Uterus (tissue), 4 donors: ENCODE measurements around the gene SNX15. TPM values are rescaled to one million over a fixed set of nuclear protein-coding genes. Genes with fewer than 3 reads are reported as not detected.
"Not testable (repeated sequence)": the region's sequence is repeated elsewhere in the genome, so short reads cannot be mapped to it uniquely, and the experiment has no call there.

Experiments used
- DNase-seq, 2 donors: peaks; one replicate each; pipeline ENCODE4 v3.0.0-alpha.2; 2019 to 2020
- H3K27ac ChIP-seq, 2 donors: fragments of 200-600 bp; sonication (generic); 1 replicate in 1 of 2; 2 replicates in 1 of 2; pipeline ENCODE4 v1.5.1; 2016 to 2018
- H3K27me3 ChIP-seq, 2 donors: fragments of 200-600 bp; sonication (generic); one replicate each; pipeline ENCODE4 v1.5.1; 2018 to 2019; ENCODE audit warnings: control low read depth in 1 of 2
- H3K36me3 ChIP-seq, 2 donors: fragments of 200-600 bp; sonication (generic); one replicate each; pipeline ENCODE4 v1.5.1; 2019; ENCODE audit warnings: control low read depth in 1 of 2
- H3K4me1 ChIP-seq, 2 donors: fragments of 200-600 bp; sonication (generic); one replicate each; pipeline ENCODE4 v1.5.1; 2018 to 2019; ENCODE audit warnings: control low read depth in 1 of 2
- H3K4me3 ChIP-seq, 2 donors: fragments of 200-600 bp; sonication (generic); 1 replicate in 1 of 2; 2 replicates in 1 of 2; pipeline ENCODE4 v1.5.1; 2018 to 2019; ENCODE audit warnings: mild to moderate bottlenecking in 1 of 2
- H3K9me3 ChIP-seq, 2 donors: fragments of 200-600 bp; sonication (generic); one replicate each; pipeline ENCODE4 v1.5.1; 2019; ENCODE audit warnings: control low read depth in 1 of 2
- POLR2A ChIP-seq, 2 donors: fragments of 450-650 bp; IDR thresholded peaks; one replicate each; pipeline ENCODE4 v1.6.1; 2016; ENCODE audit warnings: antibody characterized with exemption in 2 of 2, mild to moderate bottlenecking in 1 of 2, moderate library complexity in 1 of 2
- intact Hi-C: fragments of 100-400 bp; cut with DNase I; formaldehyde crosslinking; loops from one replicate; pipeline ENCODE4 v1.15.1; 2023; ENCODE audit warnings: low total_unique reads
- total RNA-seq, 4 donors: library from RNA; depleted of rRNA in 3 of 4; stranded (reverse); fragments of >200 nt in 3 of 4; gene quantifications; one replicate each; pipeline versions ENCODE4 v1.1.0 to v1.2.4, GENCODE V29; 2014 to 2023
- TF ChIP-seq, protein P1 (sequence below), 4 experiments: fragments of 200-600 bp in 2 of 4; fragments of 450-650 bp in 2 of 4; sonication (generic) in 2 of 4; IDR thresholded peaks; one replicate each; pipeline ENCODE4 v1.5.1; 2016 to 2019; ENCODE audit warnings: antibody characterized with exemption in 4 of 4, mild to moderate bottlenecking in 2 of 4, moderate library complexity in 1 of 4
- donor health status: DM: yes; HTN: yes; CAD: no.

Gene SNX15
- total RNA-seq, 4 donors from 2014 or later = 13.1 to 27.6 (median 20.6) TPM

DNA sequence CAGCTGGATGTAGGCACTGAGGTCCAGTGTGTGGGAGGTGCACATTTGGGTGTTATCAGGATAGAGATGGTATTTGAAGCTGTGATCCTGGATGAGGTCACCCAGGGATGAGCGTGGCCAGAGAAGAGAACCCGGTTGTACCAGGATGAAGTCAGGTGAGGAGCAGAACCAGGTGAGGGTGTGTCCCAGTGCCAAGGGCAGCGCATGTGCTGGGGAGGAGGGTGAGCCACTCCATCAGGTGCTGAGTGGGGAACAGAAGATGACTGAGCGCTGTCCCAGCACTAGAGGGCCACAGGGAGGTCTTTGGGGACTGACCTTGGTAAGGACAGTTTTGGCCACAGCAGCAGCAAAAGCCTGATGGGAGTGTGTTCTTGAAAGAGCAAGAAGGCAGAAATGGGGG lies 10.5 kb upstream of the SNX15 start:
- H3K27me3 ChIP-seq = no peaks in the 10 kb centered on the region
- no peak for DNase-seq
- intact Hi-C loops = no loop called here
- no peaks in the 10 kb centered on the region for H3K36me3 ChIP-seq
- no peak overlapping the region for H3K4me3 ChIP-seq
- H3K9me3 ChIP-seq = no peaks in the 10 kb centered on the region
- H3K27ac ChIP-seq = no peak overlapping the region
- TF ChIP-seq, protein P1, sequence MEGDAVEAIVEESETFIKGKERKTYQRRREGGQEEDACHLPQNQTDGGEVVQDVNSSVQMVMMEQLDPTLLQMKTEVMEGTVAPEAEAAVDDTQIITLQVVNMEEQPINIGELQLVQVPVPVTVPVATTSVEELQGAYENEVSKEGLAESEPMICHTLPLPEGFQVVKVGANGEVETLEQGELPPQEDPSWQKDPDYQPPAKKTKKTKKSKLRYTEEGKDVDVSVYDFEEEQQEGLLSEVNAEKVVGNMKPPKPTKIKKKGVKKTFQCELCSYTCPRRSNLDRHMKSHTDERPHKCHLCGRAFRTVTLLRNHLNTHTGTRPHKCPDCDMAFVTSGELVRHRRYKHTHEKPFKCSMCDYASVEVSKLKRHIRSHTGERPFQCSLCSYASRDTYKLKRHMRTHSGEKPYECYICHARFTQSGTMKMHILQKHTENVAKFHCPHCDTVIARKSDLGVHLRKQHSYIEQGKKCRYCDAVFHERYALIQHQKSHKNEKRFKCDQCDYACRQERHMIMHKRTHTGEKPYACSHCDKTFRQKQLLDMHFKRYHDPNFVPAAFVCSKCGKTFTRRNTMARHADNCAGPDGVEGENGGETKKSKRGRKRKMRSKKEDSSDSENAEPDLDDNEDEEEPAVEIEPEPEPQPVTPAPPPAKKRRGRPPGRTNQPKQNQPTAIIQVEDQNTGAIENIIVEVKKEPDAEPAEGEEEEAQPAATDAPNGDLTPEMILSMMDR (IDR thresholded peaks at IDR 0.05) = no peak
- no peak for TF ChIP-seq POLR2A (IDR thresholded peaks at IDR 0.05)
- peaks cover 0 to 7% of the 10 kb centered on the region in 2 donors for H3K4me1 ChIP-seq

DNA sequence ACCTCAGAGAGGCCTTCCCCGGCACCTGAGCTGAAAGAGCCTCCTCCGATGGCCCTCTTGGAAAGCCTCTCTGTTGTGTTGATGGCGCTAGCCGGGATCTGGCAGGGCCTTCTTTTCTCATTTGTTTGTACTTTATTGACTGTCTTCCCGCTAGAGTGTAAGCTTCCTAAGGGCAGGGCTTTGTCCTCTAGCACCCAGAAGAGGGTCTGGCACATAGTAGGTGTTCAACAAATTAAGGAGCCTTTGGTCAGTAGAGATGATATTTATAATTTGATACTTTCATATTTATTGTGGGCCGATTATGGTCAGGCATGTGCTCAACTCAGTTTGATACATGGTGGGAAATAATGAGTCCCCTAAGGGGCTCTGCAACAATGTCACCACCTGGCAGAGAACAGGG lies 9.3 kb upstream of the SNX15 start:
- H3K36me3 ChIP-seq = no peaks in the 10 kb centered on the region
- H3K4me1 ChIP-seq = peaks cover 0 to 7% of the 10 kb centered on the region in 2 donors
- TF ChIP-seq POLR2A (IDR thresholded peaks at IDR 0.05) = no peak
- TF ChIP-seq, protein P1 (IDR thresholded peaks at IDR 0.05) = no peak
- no peak for DNase-seq
- no peaks in the 10 kb centered on the region for H3K27me3 ChIP-seq
- no peaks in the 10 kb centered on the region for H3K9me3 ChIP-seq
- H3K27ac ChIP-seq = no peak overlapping the region
- intact Hi-C loops = no loop called here
- H3K4me3 ChIP-seq = no peak overlapping the region

DNA sequence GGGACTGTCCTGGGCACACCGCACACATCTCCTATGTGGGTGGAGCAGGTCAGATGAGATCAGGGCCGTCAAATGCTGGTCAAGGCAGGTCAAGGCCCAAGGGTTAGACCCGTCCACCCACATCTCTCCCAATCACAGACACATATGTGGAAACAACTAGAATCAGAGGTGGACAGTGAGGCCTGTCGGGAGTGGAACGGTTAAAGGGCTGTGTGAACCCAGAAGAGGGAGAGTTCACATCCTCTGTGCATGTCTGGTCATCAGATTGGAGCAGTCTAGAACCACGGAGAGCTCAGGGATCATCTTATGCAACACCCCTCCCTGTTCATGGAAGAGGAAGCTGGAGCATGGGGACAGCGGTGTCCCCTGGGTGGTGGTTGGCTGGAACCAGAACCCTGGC lies 7.4 kb upstream of the SNX15 start:
- Histone ChIP-seq H3K4me3 (no peak overlapping the region), H3K9me3 (no peaks in the 10 kb centered on the region), H3K27ac (no peak overlapping the region), H3K4me1 (peaks cover 0 to 7% of the 10 kb centered on the region in 2 donors), H3K36me3 (no peaks in the 10 kb centered on the region), H3K27me3 (no peaks in the 10 kb centered on the region)
- no peak for DNase-seq
- TF ChIP-seq, protein P1 (IDR thresholded peaks at IDR 0.05) = no peak
- no peak for TF ChIP-seq POLR2A (IDR thresholded peaks at IDR 0.05)
- intact Hi-C loops = no loop called here

DNA sequence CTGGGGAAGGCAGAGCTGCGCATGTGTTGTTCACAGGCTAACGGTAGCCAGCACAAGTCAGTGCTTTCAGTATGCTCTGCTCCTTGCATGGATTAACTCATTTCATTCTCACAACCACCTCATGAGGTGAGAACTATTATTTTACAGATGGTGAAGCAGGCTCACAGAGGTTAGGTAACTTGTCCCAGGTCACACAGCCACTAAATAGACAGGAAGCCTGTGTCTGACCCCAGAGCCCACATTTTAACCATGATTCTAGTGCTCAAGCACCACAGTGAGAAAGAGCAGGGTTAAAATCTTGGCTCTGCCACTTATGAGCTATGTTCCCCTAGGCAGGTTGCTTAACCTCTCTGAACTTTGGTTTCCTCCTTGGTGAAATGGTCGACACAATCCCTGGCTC lies 6.2 kb upstream of the SNX15 start:
- Histone ChIP-seq H3K4me3 (no peak overlapping the region), H3K36me3 (no peaks in the 10 kb centered on the region), H3K4me1 (no peaks in the 10 kb centered on the region), H3K27ac (no peak overlapping the region), H3K27me3 (no peaks in the 10 kb centered on the region), H3K9me3 (no peaks in the 10 kb centered on the region)
- TF ChIP-seq, protein P1 (IDR thresholded peaks at IDR 0.05) = no peak
- TF ChIP-seq POLR2A (IDR thresholded peaks at IDR 0.05) = no peak
- DNase-seq = no peak
- intact Hi-C loops = no loop called here

DNA sequence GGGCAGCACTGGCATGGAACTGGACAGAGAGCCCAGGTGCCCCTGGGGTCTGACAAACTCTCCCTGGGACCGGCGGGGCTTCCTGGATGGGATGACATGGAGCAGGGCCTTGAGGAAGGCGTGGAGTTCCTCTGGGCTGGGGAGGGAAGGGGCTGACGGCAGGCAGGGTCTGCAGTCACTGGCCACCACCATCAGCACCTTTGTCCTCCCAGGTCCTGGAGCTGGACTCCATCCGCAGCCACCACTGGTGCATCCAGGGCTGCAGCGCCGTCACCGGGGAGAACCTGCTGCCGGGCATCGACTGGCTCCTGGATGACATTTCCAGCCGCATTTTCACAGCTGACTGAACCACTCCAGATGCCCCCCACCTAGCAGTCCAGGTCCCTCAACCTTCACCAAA lies 5.7 kb upstream of the SNX15 start:
- H3K9me3 ChIP-seq = no peaks in the 10 kb centered on the region
- no peak for DNase-seq
- H3K36me3 ChIP-seq = no peaks in the 10 kb centered on the region
- no peaks in the 10 kb centered on the region for H3K4me1 ChIP-seq
- H3K27ac ChIP-seq = no peak overlapping the region
- intact Hi-C loops = no loop called here
- H3K27me3 ChIP-seq = no peaks in the 10 kb centered on the region
- no peak for TF ChIP-seq POLR2A (IDR thresholded peaks at IDR 0.05)
- TF ChIP-seq, protein P1 (IDR thresholded peaks at IDR 0.05) = no peak
- no peak overlapping the region for H3K4me3 ChIP-seq

DNA sequence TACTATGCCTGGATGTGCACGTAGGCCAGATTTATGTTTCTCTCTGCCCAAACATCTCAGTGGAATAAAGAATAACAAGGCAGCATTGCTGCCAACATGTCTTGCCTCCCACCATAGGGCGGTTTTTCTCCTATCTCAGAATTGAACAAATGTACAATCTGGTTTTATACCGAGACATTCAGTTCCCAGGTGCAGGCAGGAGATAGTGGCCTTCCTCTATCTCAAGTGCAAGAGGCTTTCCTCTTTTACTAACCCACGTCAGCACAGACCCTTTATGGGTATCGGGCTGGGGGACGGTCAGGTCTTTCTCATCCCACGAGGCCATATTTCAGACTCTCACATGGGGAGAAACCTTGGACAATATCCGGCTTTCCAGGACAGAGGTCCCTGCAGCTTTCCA lies 3.7 kb upstream of the SNX15 start:
- intact Hi-C loops, H3K27me3 ChIP-seq: not testable (repeated sequence)

More for the DNA sequence above, 3.7 kb upstream of the SNX15 start:
- not testable (repeated sequence) for H3K4me3 ChIP-seq, DNase-seq, H3K27ac ChIP-seq, H3K4me1 ChIP-seq, H3K36me3 ChIP-seq, H3K9me3 ChIP-seq
